Measurements from ENCODE around the gene WDFY2. TPM values are rescaled to one million over a fixed set of nuclear protein-coding genes. Genes with fewer than 3 reads are reported as not detected.

Gene WDFY2
- total RNA-seq, 1 donor, result 10.2 TPM

- no peak for DNase-seq (ENCODE audit: low read depth)
- TF ChIP-seq CTCF (IDR thresholded peaks at IDR 0.05; ENCODE audit: insufficient read depth, low read length), result no peak
- H3K4me3 ChIP-seq (ENCODE audit: low read depth, low read length), result no peak overlapping the region
These were observed 27.5 kb upstream of the WDFY2 start for GRCh38 chr13:51556740-51557139.

GRCh38 chr13:51557438-51557837 is 26.8 kb upstream of the WDFY2 start:
- no peak overlapping the region for H3K4me3 ChIP-seq (ENCODE audit: low read depth, low read length)
- no peak for DNase-seq (ENCODE audit: low read depth)
- no peak for TF ChIP-seq CTCF (IDR thresholded peaks at IDR 0.05; ENCODE audit: insufficient read depth, low read length)

GRCh38 chr13:51557875-51558612 is 26.2 kb upstream of the WDFY2 start:
- no peak for TF ChIP-seq CTCF (IDR thresholded peaks at IDR 0.05; ENCODE audit: insufficient read depth, low read length)
- DNase-seq (ENCODE audit: low read depth), result peak; percentile 84
- peak overlapping the region; percentile 34 for H3K4me3 ChIP-seq (ENCODE audit: low read depth, low read length)

- H3K4me3 ChIP-seq (ENCODE audit: low read depth, low read length), result no peak overlapping the region
- no peak for DNase-seq (ENCODE audit: low read depth)
- TF ChIP-seq CTCF (IDR thresholded peaks at IDR 0.05; ENCODE audit: insufficient read depth, low read length), result no peak
These were observed 24.1 kb upstream of the WDFY2 start for GRCh38 chr13:51559946-51560735.

GRCh38 chr13:51562011-51562671 is 22.1 kb upstream of the WDFY2 start:
- no peak for TF ChIP-seq CTCF (IDR thresholded peaks at IDR 0.05; ENCODE audit: insufficient read depth, low read length)
- no peak overlapping the region for H3K4me3 ChIP-seq (ENCODE audit: low read depth, low read length)
- DNase-seq (ENCODE audit: low read depth), result no peak

- H3K4me3 ChIP-seq (ENCODE audit: low read depth, low read length), result no peak overlapping the region
- no peak for TF ChIP-seq CTCF (IDR thresholded peaks at IDR 0.05; ENCODE audit: insufficient read depth, low read length)
- peak; percentile 24 for DNase-seq (ENCODE audit: low read depth)
These were observed 20.0 kb upstream of the WDFY2 start for GRCh38 chr13:51564252-51564651.

Data from fibroblast of the aortic adventitia (primary cell).